NB4 (cell line): ENCODE measurements around the gene DRP2.

ENCODE experiments used
- CTCF ChIP-seq: IDR thresholded peaks from one replicate; pipeline ENCODE4 v1.5.1; 2012; ENCODE audit warnings: low read depth, low read length
- MAX ChIP-seq: IDR thresholded peaks from 2 replicates; pipeline ENCODE4 v1.6.1; 2011; ENCODE audit warnings: low read depth, low read length
- POLR2A ChIP-seq: IDR thresholded peaks from 2 replicates; pipeline ENCODE4 v1.6.1; 2011; ENCODE audit warnings: mild to moderate bottlenecking; ENCODE audit not compliant: insufficient read length; ENCODE audit errors: extremely low read depth

GRCh38 chrX:101258259-101258581, 38.6 kb downstream of the DRP2 start:
- no peak for TF ChIP-seq CTCF
- no peak for TF ChIP-seq POLR2A
- TF ChIP-seq MAX: no peak
